Activated T-cell treated with anti-CD3 and anti-CD28 coated beads, Interleukin-2, amount 50 U/mL, for 4 hours (primary cell): Measurements from ENCODE around the gene LYRM9. TPM values are rescaled to one million over a fixed set of nuclear protein-coding genes. Genes with fewer than 3 reads are reported as not detected.

ENCODE experiments used
- ATAC-seq, 2 donors: fragments of 200-7000 bp; cut with Tn5 transposase; one replicate each; pipeline ENCODE4 v1.10.0; 2021
- DNase-seq: peaks from one replicate; pipeline ENCODE4 v3.0.0-alpha.2; 2020
- H3K27me3 Mint-ChIP-seq: one replicate; pipeline ENCODE4 v1.8.0; 2021; ENCODE audit warnings: low read depth, mixed read lengths
- H3K36me3 Mint-ChIP-seq: one replicate; pipeline ENCODE4 v1.8.0; 2022; ENCODE audit warnings: mixed read lengths; ENCODE audit not compliant: insufficient read depth
- H3K4me1 Mint-ChIP-seq: one replicate; pipeline ENCODE4 v1.8.0; 2021; ENCODE audit warnings: low read depth, mixed read lengths
- H3K4me3 Mint-ChIP-seq: one replicate; pipeline ENCODE4 v1.8.0; 2021; ENCODE audit warnings: mild to moderate bottlenecking, moderate library complexity, mixed read lengths
- H3K9me3 Mint-ChIP-seq: one replicate; pipeline ENCODE4 v1.8.0; 2021; ENCODE audit warnings: mixed read lengths
- total RNA-seq, 3 donors: library from RNA; stranded (reverse); gene quantifications; one replicate each; pipeline ENCODE4 v1.2.1, GENCODE V29; 2021

Gene LYRM9
- total RNA-seq, 3 donors from 2014 or later, result 0.79 to 1.4 (median 0.91) TPM

GRCh38 chr17:27873746-27874145, 19.4 kb downstream of the LYRM9 start:
- H3K27me3 Mint-ChIP-seq, result no peaks in the 10 kb centered on the region
- peaks cover 4% of the 10 kb centered on the region for H3K9me3 Mint-ChIP-seq
- H3K36me3 Mint-ChIP-seq, result peaks cover 5% of the 10 kb centered on the region
- ATAC-seq (no peak), DNase-seq (no peak)
- H3K4me3 Mint-ChIP-seq, result no peak overlapping the region
- H3K4me1 Mint-ChIP-seq, result peaks cover 5% of the 10 kb centered on the region

DNA sequence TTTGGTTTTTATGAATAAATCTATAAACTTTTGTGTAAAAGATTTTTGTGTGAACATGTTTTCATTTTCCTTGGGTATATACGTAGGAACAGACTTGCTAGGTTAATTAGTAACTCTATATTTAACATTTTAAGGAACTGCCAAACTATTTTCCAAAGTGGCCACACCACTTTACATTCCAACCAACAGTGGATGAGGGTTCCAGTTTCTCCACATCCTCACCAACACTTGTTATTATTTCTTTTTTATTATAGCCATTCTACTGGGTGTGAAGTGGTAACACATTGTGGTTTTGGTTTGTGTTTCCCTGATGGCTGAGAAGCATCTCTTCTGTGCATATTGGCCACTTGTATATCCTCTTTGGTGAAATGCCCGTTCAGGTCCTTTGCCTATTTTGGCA, 20.0 kb downstream of the LYRM9 start:
- Mint-ChIP-seq H3K9me3 (peaks cover 4% of the 10 kb centered on the region), H3K4me3 (no peak overlapping the region), H3K27me3 (no peaks in the 10 kb centered on the region), H3K4me1 (no peaks in the 10 kb centered on the region), H3K36me3 (peaks cover 5% of the 10 kb centered on the region)
- ATAC-seq (no peak), DNase-seq (no peak)

- no peaks in the 10 kb centered on the region for H3K4me1 Mint-ChIP-seq
- no peaks in the 10 kb centered on the region for H3K27me3 Mint-ChIP-seq
- H3K4me3 Mint-ChIP-seq, result no peak overlapping the region
- peaks cover 5% of the 10 kb centered on the region for H3K36me3 Mint-ChIP-seq
- ATAC-seq (no peak), DNase-seq (no peak)
- H3K9me3 Mint-ChIP-seq, result peaks cover 4% of the 10 kb centered on the region
Measured at GRCh38 chr17:27872776-27873175, 20.4 kb downstream of the LYRM9 start.

DNA sequence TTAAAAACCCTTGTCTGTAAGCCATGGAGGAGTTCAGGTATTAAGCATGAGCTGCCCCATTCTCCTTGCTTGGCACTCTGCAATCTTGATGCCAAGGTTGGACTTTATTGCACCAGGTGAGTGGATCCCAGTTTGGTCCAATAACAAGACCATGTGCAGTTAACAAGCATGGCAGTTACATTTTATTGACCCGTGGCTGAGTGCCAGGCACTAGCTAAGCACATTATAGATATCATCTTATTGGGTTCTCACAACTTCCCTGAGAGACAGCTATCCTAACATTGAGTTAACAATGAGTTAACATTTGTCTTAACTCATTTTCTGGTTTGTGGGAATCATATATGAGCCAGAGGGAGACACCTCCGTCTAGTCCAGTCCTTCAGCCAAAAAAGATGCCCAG, 21.8 kb downstream of the LYRM9 start:
- Mint-ChIP-seq H3K9me3 (peaks cover 4% of the 10 kb centered on the region), H3K4me1 (no peaks in the 10 kb centered on the region)

DNA sequence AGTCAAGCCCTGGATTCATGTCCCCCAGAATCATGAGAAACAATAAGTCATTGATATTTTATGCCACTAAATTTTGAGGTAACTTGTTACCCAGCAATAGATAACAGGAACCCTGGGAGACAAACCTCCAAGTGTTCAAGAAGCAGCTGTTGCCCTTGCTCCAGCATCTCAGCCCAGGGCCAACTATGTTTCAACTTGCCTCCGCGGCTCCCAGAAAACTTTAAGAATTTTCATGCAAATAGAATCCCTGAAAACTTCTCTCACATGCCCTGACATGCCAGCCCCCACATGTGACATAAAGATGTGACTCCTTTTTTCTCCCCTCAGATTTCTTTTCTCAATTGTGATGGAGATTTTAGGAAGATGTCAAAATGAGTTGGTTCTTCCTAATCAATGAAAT, 22.8 kb downstream of the LYRM9 start:
- peaks cover 5% of the 10 kb centered on the region for H3K36me3 Mint-ChIP-seq
- peaks cover 4% of the 10 kb centered on the region for H3K9me3 Mint-ChIP-seq
- H3K4me1 Mint-ChIP-seq, result no peaks in the 10 kb centered on the region
- ATAC-seq (no peak), DNase-seq (no peak)
- no peak overlapping the region for H3K4me3 Mint-ChIP-seq
- peaks cover 2% of the 10 kb centered on the region for H3K27me3 Mint-ChIP-seq

More for the DNA sequence above, 21.8 kb downstream of the LYRM9 start:
- ATAC-seq (no peak), DNase-seq (no peak)
- Mint-ChIP-seq H3K4me3 (no peak overlapping the region), H3K27me3 (peaks cover 2% of the 10 kb centered on the region), H3K36me3 (peaks cover 5% of the 10 kb centered on the region)

DNA sequence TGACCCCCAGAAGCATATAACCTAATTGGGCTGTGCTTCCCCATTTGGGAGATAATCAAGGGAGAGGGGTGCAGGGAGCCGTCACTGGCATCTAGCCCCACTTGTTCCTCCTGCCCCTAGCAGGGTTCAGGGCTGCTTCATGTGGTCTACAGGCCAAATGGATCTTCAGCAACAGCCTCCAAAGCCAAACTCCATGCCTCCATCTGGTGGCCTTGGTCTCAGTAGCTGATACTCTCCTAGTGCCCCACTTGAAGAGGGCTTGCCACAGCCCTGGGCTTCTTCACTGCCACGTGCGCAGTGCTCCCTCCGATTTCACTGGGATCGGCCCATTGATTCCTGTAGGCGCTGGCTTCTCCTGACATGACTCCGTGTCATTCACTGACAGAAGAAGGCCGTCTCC, 24.6 kb downstream of the LYRM9 start:
- peaks cover 3% of the 10 kb centered on the region for H3K36me3 Mint-ChIP-seq
- no peak for ATAC-seq
- H3K4me3 Mint-ChIP-seq, result no peak overlapping the region

GRCh38 chr17:27862840-27863239, 30.3 kb downstream of the LYRM9 start:
- DNase-seq, result no peak
- no peak overlapping the region for H3K4me3 Mint-ChIP-seq
- no peaks in the 10 kb centered on the region for H3K4me1 Mint-ChIP-seq
- no peak for ATAC-seq
- H3K27me3 Mint-ChIP-seq, result peaks cover 2% of the 10 kb centered on the region
- no peaks in the 10 kb centered on the region for H3K9me3 Mint-ChIP-seq
- H3K36me3 Mint-ChIP-seq, result peaks cover 1% of the 10 kb centered on the region

More for the DNA sequence above, 24.6 kb downstream of the LYRM9 start:
- peaks cover 2% of the 10 kb centered on the region for H3K27me3 Mint-ChIP-seq
- H3K4me1 Mint-ChIP-seq, result no peaks in the 10 kb centered on the region
- DNase-seq, result no peak
- H3K9me3 Mint-ChIP-seq, result peaks cover 3% of the 10 kb centered on the region

- DNase-seq, result no peak
- ATAC-seq, result no peak
- peaks cover 1% of the 10 kb centered on the region for H3K36me3 Mint-ChIP-seq
- no peaks in the 10 kb centered on the region for H3K9me3 Mint-ChIP-seq
- no peaks in the 10 kb centered on the region for H3K4me1 Mint-ChIP-seq
- no peak overlapping the region for H3K4me3 Mint-ChIP-seq
- peaks cover 2% of the 10 kb centered on the region for H3K27me3 Mint-ChIP-seq
Measured at GRCh38 chr17:27862004-27862403, 31.2 kb downstream of the LYRM9 start.

DNA sequence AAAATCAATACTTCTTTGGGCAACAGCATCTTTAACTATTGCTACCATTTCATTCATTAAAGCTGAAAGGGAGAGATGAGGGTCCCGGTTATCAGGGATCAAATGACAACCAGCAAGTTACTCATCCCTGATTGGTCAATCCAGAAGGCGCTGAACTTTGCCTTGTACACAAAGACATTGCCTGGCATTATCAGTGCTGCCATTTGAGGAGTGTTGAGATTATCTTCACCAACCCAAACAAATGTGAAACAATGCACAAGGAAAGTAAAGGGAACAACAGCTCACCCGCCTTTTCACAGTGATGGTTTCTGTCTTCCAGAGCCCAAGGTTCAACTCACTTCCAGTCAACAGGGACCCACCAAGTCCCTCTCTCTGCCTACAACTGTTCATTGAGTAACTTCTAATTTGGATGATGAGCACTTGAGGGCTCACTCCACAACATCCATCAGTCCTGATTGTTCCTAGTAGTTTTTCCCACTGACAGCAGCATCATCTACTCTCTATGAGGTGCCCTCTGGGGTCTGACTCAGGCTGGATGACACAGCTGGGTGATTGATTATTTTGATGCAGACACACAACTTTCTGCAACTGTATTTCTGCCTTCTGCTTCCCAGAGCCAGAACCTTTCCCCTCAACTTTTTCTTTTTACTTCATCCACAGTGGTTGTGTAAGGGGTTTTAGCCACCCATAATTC, 32.0 kb downstream of the LYRM9 start:
- no peak for DNase-seq
- no peaks in the 10 kb centered on the region for H3K9me3 Mint-ChIP-seq
- ATAC-seq, result no peak
- peaks cover 1% of the 10 kb centered on the region for H3K36me3 Mint-ChIP-seq
- no peaks in the 10 kb centered on the region for H3K27me3 Mint-ChIP-seq
- H3K4me1 Mint-ChIP-seq, result no peaks in the 10 kb centered on the region
- no peak overlapping the region for H3K4me3 Mint-ChIP-seq

DNA sequence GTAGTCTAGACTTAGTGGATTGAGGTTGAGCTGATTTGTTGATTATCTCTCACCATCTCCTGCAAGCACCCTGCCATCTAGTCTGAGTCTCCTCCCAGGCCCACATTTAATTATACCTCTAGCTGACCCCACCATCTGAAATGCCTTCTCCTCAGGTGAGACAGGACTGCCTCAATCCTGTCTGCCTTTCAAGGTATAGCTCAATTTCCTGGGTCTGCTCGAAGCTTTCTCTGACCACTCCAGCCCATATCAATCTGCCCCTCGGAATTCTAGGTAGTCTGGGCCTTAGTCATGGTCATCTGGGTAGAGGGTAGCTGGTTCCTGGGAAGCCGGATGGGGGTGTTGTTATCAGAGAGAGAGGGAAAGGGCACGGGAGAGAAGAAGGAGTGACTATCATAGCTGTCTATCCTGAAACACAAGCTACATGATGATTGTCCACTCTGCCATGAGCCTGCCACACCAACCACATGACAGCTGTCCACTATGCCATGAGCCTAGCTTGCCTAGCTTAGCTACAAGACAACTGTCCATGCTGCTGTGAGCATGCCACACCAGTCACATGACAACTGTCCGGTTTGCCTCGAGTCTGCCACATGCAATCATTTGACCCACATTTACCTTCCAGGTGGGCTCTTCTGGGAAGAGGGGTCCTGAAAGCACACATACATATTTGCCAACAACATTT, 34.4 kb downstream of the LYRM9 start:
- Mint-ChIP-seq H3K9me3 (no peaks in the 10 kb centered on the region), H3K4me1 (no peaks in the 10 kb centered on the region), H3K4me3 (no peak overlapping the region), H3K36me3 (peaks cover 1% of the 10 kb centered on the region), H3K27me3 (peaks cover 4% of the 10 kb centered on the region)
- ATAC-seq (no peak), DNase-seq (no peak)

GRCh38 chr17:27856676-27857432, 36.3 kb downstream of the LYRM9 start:
- Mint-ChIP-seq H3K27me3 (peaks cover 4% of the 10 kb centered on the region), H3K4me3 (no peak overlapping the region), H3K4me1 (no peaks in the 10 kb centered on the region), H3K9me3 (no peaks in the 10 kb centered on the region), H3K36me3 (peaks cover 1% of the 10 kb centered on the region)
- DNase-seq (no peak), ATAC-seq (no peak)

- Mint-ChIP-seq H3K4me1 (no peaks in the 10 kb centered on the region), H3K9me3 (no peaks in the 10 kb centered on the region), H3K4me3 (no peak overlapping the region), H3K27me3 (peaks cover 4% of the 10 kb centered on the region), H3K36me3 (peaks cover 1% of the 10 kb centered on the region)
- ATAC-seq (no peak), DNase-seq (no peak)
Measured at GRCh38 chr17:27855454-27855853, 37.7 kb downstream of the LYRM9 start.

DNA sequence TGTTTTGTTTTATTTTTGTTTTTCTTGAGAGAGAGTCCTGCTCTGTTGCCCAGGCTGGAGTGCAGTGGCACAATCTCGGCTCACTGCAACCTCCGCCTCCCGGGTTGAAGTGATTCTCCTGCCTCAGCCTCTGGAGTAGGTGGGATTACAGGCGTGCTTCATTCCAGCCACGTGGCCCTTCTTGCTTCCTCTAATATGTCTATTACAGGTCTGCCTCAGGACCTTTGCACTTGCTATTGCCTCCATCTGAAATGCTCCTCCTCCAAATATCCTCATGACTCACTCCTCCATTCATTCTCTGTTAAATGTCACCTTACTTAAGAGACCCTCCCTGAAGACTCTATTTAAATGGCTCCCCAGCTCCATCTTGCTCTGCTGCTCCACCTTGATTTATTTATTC, 39.0 kb downstream of the LYRM9 start:
- Mint-ChIP-seq H3K9me3 (no peaks in the 10 kb centered on the region), H3K36me3 (peaks cover 1% of the 10 kb centered on the region)
- DNase-seq, result no peak

DNA sequence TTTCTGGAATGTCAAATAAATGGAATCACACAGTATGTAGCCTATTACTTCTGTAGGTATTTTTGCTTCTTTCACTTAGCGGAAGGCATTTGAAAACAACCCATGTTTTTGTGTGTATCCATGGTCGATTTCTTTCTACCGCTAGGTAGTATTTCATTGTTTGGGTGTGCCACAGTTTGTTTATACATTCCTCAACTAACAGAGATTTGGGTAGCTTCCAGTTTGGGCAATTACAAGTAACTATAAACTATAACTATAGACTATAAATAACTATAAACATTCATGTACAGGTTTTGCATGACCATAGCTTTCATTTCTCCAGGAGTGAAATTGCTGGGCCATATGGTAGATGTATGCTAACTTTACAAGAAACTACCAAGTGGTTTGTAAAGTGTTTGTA, 40.1 kb downstream of the LYRM9 start:
- Mint-ChIP-seq H3K36me3 (no peaks in the 10 kb centered on the region), H3K4me3 (no peak overlapping the region), H3K4me1 (no peaks in the 10 kb centered on the region), H3K27me3 (peaks cover 4% of the 10 kb centered on the region), H3K9me3 (no peaks in the 10 kb centered on the region)
- ATAC-seq (no peak), DNase-seq (no peak)

More for the DNA sequence above, 39.0 kb downstream of the LYRM9 start:
- no peaks in the 10 kb centered on the region for H3K4me1 Mint-ChIP-seq
- no peak overlapping the region for H3K4me3 Mint-ChIP-seq
- peaks cover 4% of the 10 kb centered on the region for H3K27me3 Mint-ChIP-seq
- ATAC-seq, result no peak
